NK-92 (cell line): ENCODE data around the gene AQP7.
"Not testable (repeated sequence)": the region's sequence is repeated elsewhere in the genome, so short reads cannot be mapped to it uniquely, and the experiment has no call there.

ENCODE experiments used
- DNase-seq: peaks from one replicate; lab custom pipeline; 2025; ENCODE audit not compliant: unreplicated experiment; lab: John Stamatoyannopoulos, UW

Gene AQP7

DNA sequence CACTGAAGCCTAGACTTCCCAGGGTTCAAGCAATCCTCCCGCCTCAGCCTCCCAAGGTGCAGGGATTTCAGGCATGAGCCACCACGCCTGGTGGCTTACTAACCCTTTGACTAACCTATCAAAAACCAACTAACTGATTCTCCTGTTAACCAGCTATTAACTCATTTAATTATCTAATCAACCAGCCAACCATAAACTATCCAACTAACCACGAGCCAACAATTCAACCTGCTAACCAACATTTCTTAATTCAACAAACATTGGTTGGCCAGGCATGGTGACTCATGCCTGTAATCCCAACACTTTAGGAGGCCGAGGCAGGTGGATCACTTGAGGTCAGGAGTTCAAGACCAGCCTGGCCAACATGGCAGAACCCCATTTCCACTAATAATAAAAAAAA lies 3.3 kb downstream of the AQP7 start:
- not testable (repeated sequence) for DNase-seq

DNA sequence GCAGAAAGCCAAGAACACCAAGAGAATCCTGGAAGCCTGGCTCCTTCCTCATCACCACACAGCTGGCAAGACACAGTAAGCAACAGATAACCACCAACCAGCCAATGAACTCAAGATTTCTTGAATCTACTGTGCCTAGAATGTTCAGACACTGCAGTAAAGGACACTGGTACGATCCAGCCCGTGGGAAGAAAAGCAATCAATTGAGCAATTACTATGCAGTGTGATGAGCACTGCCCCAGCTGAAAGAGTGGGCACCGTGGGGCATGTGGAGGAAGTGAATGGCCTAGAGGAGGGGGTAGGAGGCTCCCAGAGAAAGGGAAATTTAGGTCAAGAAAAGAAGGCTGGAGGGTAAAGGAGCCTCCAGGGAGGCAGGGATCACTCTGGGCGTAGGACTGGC lies 4.6 kb downstream of the AQP7 start:
- not testable (repeated sequence) for DNase-seq

DNA sequence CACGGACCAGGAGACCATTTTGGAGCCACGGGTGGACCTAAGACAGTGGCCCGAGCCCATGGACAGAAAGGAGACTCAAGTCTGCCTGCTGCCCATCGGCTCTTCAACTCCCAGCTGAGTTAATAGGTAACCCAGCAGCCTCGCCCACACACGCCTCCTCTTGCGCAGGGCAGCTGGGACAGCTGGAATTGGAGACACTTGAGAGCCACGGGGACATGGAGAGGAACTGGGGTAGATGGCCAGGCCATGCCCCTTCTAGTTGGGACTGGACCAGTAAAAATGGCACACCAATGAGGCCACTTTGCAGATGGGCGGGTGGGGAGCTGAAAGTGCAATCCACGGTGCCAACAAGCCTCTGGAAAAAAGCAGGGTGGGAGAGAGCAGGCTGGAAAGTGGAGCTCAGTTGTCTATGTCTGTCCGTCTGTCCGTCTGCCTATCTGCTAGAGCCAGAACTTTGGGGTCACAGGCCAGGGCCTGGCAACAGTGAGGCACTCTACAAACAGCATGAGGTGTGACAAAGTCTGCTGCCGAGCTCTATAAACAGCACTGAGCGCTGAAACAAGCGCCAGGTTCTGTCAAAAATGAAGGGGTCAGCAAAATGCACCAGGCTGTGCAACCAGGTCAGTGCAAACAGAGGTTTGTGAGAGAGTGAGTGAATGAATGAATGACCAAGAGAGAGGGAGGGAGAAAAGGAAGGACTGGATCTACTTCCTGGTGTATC lies 7.0 kb downstream of the AQP7 start:
- not testable (repeated sequence) for DNase-seq

DNA sequence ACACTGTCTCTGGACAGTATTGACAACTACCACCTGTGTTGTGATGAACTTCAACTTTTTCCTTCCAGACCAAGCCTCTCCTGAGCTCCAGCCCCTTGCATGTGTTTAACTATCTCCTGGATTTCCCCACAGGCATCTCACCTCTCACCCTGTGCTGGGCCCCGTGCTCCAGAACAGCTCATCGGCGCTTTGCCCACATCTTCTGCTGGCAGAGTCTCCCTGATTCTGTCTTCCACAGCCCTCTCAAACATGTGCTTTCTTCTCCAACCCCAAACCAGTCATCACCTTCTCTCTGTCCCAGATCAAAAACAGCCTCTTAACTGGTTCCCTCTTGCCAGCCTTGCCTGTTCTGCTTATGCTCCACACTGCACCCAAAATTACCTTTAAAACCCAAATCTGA lies 8.4 kb downstream of the AQP7 start:
- DNase-seq = not testable (repeated sequence)

DNA sequence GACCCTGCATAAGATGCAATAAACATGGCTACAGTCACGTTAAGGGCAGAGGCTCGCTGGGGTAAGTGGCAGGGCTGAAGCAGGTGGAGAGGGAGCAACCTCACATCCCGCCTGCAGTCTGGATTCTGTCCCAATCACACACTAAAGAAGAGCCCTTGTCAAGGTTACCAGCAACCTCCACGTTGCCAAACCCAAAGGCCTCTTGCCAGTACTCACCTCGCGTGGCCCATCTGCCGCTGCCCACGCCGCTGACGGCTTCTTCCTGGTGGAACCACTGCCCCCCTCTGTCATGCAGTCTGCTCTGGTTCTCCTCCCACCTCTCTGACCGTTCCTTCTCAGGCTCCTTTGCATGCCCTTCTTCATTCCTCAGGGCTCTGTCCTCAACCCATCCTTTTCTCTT lies 8.8 kb downstream of the AQP7 start:
- DNase-seq = no peak

DNA sequence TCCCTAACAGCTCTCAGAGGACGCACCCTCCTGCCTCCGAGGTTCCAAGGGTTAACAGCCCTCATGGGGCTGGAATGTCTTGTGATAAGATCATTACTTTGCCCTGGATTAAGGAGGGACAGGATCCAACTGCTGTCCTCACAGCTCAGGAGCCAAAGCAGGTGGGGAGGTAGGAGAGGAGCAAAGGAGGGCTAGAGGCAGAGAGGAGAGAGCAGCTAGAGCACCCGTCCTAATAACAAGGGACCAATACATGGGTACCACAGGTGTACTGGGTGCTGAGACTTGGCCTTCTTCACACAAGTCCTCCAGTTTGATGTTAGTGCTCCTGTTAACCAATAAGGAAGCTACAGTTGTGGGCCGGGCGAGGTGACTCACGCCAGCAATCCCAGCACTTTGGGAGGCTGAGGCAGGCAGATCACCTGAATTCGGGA lies 9.8 kb downstream of the AQP7 start:
- not testable (repeated sequence) for DNase-seq

DNA sequence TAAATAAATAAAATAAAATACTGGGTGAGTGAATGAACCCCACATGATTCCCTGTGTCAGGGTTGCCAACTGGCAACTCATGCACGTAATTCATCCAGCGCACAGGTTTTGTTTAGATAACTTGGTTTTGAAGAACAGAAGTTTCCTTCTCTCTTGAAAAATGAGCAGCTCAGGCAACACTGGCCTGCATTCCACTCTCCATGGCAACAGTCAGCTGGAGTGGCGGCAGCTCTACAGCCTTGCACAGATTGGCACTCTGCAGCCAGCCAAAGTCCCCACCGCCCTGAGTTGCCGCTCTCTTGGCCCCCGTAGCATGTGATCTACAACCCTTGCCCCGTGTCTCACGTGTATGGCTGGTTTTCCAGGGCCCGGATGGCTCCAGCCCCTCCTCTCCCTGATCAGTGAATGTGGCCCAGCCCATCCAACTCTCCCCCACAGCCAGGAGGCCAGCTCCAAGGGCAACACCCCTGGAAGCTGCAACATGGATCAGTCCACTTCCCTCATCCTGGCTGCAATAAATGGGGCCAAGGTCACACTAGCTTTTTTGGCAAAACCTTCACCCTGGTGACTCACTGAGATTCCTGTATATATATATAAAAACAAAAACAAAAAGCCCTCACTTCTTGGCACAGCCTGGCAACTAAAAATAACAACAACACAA lies 11.1 kb downstream of the AQP7 start:
- DNase-seq = not testable (repeated sequence)

DNA sequence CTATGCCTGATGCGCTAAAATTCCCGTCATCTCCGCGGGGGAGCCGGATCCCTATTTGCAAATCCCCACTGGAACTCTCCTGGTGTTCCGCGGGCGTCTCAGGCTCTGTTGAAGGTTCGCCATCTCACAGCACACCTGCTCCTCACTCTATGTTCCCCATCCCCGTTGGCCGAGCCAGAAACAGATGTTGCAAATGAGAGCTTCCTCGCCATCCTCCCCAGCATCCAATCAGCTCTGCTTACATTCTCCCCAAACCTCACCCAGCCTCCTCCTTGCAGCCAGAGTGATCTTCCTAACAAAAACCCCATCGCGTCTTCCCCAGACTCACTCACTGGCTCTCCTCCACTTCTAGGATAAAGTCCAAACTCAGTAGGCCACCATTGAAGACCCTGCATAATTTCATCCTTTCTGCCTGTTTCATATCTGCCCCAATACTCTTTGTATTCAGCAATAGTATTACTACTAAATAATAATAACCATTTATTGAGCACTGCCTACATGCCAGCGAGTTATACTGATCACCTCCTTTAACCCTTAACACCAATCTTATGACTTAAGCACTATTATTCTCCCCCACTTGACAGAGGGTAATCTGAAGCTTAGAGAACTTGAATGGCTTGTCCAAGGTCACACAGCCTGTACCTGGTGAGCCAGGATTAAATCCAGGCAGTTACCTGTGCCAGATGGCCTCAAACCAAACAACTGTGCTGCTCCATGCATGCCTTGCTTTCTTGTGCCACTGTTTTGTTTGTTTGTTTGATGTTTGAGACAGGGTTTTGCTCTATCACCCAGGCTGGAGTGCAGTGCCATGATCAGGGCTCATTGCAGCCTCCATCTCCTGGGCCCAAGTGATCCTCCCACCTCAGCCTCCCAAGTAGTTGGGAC lies 14.0 kb downstream of the AQP7 start:
- DNase-seq = no peak

DNA sequence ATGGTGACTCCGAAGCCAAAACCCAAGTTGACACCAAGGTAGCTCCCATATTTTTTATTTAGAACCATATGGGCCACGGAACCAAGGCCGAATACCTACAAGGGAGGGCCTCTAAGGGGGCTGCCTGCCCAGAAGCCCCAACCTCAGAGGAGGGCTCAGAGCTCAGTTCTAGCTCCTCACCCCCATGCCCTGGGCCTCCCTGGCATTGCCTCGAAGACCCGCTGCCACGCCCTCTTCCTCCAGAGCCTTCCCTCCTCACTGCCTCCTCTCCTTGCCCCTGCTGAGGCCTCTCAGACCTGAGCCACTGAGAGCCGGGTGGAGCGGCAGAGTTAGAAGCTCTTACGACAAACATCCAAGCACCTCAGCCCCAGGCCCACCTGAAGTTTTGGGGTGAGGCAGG lies 15.4 kb downstream of the AQP7 start:
- DNase-seq = not testable (repeated sequence)

DNA sequence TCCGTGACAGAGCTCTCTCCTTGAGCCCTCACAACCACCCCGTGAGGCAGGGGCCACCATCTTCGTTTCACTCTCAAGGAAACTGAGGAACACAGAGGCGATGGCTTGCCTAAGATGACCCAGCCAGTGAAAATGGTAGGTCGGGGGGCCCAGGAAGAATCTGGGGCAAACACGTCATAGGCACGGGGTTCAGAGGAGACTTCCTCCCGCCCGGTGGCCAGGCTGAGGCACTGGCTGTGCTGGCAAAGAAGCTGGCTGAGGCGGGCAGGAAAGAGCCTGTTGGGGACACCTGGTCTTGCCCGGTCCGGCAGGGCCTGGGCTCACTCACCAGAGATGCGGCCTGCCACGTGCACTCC lies 15.7 kb downstream of the AQP7 start:
- DNase-seq = not testable (repeated sequence)

DNA sequence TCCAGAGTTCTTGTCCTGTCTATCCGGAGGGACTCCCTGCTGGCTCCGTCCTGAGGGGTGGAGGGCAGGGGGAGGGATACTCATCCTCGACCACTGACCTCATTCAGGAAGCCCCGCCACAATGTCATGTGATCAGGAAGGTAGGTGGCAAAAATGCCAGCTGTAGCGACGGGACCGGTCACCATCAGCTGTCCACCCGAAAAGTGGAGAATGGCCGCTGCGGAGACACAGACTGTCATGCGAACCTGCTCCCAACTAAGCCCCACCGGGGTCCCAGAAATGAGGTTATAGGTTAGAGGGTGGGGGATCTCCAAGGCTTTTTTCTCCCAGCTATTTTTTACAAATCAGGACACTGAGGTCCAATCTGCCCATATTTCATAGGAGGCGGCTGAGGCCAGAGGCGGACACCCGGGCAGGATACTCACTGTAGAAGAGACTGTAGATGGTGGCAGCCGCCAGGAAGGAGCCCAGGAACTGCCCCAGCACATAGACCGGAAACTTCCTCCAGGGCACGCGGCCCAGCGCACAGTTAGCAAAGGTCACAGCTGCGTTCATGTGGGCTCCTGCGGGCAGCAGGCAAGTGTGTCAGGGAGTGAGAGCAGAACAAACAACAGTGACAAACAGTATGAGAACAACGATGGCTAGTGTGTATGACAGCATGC lies 16.3 kb downstream of the AQP7 start:
- DNase-seq = not testable (repeated sequence)

DNA sequence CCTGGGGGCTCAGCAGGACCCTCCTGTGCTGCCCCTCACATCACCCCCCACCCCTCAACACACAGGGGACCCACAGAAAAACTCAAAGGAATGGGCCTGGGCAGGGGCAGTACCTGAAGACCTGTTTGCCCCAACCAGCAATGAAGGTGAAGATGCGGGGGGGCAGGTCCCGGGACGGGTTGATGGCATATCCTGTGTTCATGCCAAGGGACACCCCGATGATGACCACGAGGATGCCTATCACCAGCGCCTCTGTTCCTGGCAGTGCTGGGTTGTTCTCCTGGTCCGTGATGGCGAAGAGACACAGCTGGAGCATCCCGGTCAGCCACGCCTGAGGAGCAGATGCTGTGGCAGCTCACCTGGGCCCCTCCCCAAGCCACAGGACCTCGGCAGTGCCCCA lies 16.8 kb downstream of the AQP7 start:
- not testable (repeated sequence) for DNase-seq

DNA sequence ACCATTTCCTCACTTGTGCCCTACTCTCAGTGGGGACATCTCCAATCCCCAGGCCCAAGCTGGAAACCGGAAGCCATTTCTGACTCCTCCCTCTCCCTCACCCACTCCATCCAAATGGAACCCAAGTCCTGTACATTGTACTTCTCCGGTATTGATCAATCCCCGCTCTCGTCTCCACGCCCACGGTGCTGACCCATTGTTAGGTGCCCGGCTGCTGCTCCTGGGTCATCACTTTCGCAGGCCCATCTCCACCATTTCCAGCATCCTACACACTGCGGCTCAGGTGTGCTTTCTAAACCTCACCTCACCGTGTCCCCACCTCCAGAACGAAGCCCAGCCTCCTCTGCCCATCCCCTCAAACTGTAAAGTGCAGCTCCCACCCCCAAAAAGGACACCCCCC lies 19.0 kb downstream of the AQP7 start:
- DNase-seq = not testable (repeated sequence)

DNA sequence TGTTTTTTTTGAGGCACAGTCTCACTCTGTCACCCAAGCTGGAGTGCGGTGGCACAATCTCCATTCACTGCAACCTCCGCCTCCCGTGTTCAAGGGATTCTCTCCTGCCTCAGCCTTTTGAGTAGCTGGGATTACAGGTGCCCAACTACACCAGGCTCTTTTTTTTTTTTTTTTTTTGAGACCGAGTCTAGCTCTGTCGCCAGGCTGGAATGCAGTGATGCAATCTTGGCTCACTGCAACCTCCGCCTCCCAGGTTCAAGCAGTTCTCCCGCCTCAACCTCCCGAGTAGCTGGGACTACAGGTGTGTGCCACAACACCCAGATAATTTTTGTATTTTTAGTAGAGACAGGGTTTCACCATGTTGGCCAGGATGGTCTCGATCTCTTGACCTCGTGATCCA lies 20.0 kb downstream of the AQP7 start:
- DNase-seq = not testable (repeated sequence)

DNA sequence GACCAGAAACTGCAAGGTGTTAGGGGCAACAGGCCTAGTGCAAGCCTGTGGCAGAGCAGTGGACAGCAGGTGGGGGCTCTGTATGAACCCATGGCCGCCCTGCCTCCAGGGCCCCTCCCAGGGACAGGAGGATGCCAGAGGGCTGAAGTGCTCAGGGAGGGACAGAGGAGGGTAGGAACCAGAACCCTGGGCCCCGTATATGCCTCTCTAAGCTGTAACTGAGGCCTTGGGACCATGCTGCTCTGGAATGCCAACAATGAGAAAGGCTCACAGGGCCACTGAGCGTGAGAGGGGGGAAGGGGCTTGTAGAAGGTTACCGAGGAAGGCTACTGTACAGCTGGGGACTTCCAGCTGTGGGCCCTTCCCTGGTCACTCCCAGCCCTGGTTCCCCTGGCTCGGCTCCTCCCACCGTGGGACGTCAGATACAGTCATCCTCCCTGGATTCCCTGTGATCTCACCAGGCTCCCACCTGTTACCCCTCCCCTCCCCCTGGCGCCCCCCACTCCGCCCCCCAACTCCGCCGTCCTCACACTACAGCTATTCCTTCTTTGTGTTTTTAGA lies 21.1 kb downstream of the AQP7 start:
- no peak for DNase-seq

DNA sequence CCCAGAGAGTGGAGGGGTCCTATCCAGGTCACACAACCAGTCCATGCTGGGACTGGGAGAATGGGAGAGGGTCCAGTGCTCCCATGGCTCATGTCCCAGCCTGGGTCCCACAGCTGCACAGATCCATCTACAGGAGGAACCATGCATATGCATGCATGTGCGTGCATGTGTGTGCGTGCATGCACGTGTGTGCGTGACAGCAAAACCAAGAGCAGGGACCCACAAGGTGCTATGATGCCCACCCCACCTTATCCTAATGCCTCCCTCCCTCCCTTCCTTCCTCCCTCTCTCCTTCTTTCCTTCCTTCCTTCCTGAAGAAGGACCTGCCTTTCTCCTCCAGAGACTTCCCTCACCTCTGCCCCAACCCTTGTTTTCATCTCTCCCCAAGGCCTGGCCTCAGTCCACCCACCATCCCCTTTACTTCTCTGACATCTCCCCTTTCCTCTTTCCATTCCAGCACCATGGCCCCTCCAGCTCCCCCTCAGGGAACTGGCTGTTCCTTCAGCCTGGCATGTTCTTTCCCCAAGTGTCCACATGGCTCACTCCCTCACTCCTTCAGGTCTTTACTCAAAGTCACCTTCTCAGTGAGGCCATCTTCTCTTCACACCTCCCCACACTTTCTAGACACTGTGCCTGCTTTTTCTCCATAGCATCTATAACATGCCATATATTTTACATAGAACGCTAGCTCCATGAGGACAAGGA lies 21.8 kb downstream of the AQP7 start:
- DNase-seq = no peak

DNA sequence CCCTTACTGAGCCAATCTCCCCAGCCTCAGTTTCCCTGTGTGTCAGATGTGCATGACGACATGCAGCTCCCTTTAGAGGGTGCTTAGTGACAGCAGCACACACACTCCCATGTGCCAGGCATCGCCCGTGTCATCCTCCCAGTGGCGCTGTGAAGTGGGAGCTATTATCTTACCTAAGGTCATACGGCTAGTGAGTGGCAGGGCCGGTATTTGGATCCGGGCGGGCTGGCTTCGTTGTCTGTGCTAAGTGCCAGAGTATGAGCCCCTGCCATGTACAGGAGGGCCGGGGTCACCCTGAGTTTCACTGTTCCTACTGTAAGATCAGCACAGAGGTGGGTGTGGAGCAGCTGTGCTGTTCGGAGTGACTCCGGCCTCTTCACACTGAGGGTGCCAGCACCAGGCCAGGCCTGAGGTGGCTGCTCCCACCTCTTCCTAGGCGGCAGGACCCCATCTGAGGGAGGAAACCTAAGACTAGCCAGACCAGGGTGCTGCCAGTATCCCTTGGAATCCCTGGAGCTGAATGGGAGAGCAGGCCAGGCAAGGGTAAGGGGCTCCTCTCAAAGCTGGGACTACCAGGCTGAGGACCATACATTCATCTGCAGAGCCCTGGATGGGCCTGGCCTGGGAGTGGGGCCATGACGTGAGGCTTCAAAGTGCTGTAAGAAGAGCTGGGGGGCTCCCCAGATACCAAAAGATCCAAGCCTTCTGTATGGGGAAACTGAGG lies 22.5 kb downstream of the AQP7 start:
- no peak for DNase-seq

DNA sequence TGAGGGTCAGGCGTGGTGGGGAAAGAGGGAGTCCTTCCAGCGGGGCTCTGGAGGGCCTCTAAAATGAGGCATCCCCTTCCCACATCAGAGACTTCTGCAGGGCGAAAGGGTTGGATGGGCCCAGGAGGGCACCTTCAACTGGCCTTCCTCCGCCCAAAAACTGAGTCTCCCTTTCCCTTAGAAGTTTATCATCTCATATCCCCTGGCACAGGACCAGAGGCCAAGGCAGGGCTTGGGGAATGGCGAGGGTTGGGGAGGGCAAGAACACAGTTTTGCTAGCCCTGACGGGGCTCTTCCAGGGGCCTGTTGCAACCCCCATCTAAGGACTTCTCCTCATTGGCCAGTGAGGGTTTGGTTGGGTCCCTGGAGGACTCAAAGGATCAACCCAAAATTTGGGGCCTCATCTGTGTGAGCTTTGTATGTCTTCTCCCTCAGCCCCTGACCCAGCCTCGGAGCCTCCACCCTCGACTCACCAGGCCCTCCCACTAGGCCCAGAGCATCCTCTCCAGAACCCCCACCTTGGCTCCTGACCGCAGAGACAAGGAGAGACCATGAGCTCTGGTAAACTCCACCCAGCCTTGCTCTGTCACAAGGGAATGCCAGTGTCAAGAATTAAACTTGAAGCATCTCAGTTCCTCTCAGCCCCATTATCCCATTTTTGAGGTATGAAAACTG lies 24.1 kb downstream of the AQP7 start:
- DNase-seq = no peak

DNA sequence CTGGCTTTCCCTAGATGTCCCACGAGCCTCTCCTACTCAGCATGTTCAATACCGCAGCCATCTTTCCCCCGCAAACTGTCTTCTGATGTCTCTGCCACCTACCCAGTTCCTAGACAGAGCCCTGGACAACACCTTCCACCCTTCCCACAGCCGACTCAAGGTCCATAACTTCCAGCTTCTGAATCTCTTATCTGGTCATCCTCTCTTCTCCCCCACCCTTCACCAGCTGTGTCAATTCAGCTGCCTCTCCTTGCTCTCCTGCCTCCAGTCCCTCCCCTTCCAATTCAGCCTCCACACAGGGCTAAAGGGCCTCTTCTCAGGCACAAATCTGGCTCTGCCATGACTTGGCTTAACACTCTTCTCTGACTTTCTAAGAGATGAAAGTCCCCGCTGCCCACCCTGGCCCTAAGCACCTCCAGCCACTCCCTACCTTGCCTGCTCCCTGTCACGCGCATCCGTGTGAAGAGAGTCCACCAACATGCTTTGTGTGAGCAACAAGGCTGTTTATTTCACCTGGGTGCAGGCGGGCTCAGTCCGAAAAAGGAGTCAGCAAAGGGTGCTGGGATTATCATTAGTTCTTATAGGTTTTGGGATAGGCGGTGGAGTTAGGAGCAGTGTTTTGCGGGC lies 25.2 kb downstream of the AQP7 start:
- no peak for DNase-seq
